ENCODE data around the gene GDA.

The GDA gene

DNA sequence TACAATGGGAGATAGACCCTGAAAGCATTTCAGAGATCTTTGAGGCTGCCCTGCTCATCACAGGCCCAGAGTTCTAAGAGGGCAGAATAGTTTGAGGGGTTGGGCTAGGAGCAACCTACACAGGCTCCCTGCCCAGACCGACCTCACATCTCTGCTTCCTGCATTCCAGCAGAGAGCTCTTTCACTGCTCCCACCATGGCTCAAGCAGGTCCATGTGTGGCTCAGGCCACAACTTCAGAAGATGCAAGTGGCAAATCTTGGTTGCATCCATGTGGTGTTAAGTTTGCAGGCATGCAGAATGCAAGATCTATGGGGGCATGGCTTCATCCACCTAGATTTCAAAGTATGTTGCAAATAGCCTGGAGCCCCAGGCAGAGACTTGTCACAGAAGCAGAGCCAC, 39.0 kb downstream of the GDA start:
- no peaks in the 10 kb centered on the region for H3K36me3 ChIP-seq
- H3K4me3 ChIP-seq, result no peak overlapping the region
- no peaks in the 10 kb centered on the region for H3K4me1 ChIP-seq
- no peak for DNase-seq
- intact Hi-C loops (cut with DNase I; ENCODE audit: low total_unique reads), result no loop called here
- peaks cover 0 to 8% (median 0%) of the 10 kb centered on the region in 3 donors for H3K9me3 ChIP-seq
- TF ChIP-seq CTCF (IDR thresholded peaks at IDR 0.05), result no peak
- H3K27ac ChIP-seq, result no peak overlapping the region
- peaks cover 0 to 2% of the 10 kb centered on the region in 2 donors for H3K27me3 ChIP-seq

GRCh38 chr9:72193478-72193881, 44.2 kb downstream of the GDA start:
- Histone ChIP-seq H3K4me1 (no peaks in the 10 kb centered on the region), H3K4me3 (no peak overlapping the region), H3K27me3 (peaks cover 0 to under 1% of the 10 kb centered on the region in 2 donors), H3K9me3 (no peaks in the 10 kb centered on the region), H3K27ac (no peak overlapping the region), H3K36me3 (no peaks in the 10 kb centered on the region)
- DNase-seq, result no peak
- intact Hi-C loops (cut with DNase I; ENCODE audit: low total_unique reads), result no loop called here
- TF ChIP-seq CTCF (IDR thresholded peaks at IDR 0.05), result no peak

DNA sequence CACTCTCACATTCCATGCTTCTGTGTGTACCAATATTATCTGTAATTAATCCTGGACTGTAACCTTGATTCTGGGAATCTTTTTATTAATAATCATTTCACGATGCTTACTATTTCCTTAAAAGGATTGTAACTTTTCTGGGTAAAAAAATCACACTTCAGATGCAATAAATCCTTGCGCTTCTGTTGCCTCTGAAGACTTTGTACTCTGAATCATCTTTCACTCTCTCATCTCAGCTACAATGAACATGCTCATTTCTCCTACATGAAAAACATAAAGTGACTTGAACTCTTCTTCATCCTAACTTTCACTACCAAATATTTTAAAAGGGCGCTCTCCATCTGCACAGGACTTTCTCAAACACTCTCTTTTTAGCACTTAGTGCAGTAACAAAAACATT, 50.0 kb downstream of the GDA start:
- H3K27me3 ChIP-seq, result no peaks in the 10 kb centered on the region
- no peak overlapping the region for H3K27ac ChIP-seq
- no peaks in the 10 kb centered on the region for H3K4me1 ChIP-seq
- intact Hi-C loops (cut with DNase I; ENCODE audit: low total_unique reads), result no loop called here
- TF ChIP-seq CTCF (IDR thresholded peaks at IDR 0.05), result no peak
- no peaks in the 10 kb centered on the region for H3K36me3 ChIP-seq
- no peaks in the 10 kb centered on the region for H3K9me3 ChIP-seq
- no peak for DNase-seq
- no peak overlapping the region for H3K4me3 ChIP-seq

DNA sequence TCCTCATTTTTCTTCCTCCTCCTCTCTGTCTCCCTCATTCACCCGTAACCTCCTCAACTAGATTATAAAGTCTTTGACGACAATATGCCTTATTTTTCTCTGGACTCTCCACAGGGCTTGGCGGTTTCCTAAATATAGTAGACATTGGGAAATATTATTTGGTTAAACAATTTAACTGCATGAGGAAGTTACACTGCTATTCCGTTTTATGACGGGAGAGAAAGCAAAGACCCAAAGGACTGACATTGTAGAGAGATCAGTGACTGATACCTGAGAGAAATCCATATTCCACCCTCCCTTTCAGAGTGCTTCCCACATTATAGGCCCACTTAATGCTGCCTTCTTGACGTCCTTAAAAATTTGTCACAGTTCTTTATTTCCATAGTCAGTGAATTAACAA, 51.2 kb downstream of the GDA start:
- Histone ChIP-seq H3K4me3 (no peak overlapping the region), H3K9me3 (no peaks in the 10 kb centered on the region), H3K27me3 (no peaks in the 10 kb centered on the region), H3K27ac (no peak overlapping the region), H3K4me1 (no peaks in the 10 kb centered on the region), H3K36me3 (no peaks in the 10 kb centered on the region)
- intact Hi-C loops (cut with DNase I; ENCODE audit: low total_unique reads), result no loop called here
- no peak for DNase-seq
- TF ChIP-seq CTCF (IDR thresholded peaks at IDR 0.05), result no peak

DNA sequence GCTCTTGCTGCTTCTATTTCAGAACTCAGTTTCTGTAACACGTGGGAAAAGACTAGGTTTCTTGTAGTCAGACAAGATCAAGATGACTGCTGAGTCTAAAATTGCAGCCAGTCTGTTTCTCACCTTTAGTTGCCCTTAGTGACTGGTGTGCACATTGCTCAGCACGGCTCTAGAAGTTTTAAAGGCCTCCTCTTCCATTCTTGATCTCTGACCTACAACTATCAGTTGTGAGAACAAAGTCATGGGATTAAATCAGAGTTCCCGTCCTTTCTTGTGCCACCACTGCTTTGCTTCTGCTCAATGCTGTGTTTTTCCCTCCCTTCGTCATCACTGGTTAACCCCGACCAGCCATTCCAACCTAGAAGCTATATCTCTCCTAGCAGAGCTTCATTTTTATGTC, 52.8 kb downstream of the GDA start:
- Histone ChIP-seq H3K27me3 (no peaks in the 10 kb centered on the region), H3K4me3 (no peak overlapping the region), H3K36me3 (no peaks in the 10 kb centered on the region), H3K9me3 (no peaks in the 10 kb centered on the region), H3K27ac (no peak overlapping the region), H3K4me1 (no peaks in the 10 kb centered on the region)
- DNase-seq, result no peak
- intact Hi-C loops (cut with DNase I; ENCODE audit: low total_unique reads), result no loop called here
- no peak for TF ChIP-seq CTCF (IDR thresholded peaks at IDR 0.05)

DNA sequence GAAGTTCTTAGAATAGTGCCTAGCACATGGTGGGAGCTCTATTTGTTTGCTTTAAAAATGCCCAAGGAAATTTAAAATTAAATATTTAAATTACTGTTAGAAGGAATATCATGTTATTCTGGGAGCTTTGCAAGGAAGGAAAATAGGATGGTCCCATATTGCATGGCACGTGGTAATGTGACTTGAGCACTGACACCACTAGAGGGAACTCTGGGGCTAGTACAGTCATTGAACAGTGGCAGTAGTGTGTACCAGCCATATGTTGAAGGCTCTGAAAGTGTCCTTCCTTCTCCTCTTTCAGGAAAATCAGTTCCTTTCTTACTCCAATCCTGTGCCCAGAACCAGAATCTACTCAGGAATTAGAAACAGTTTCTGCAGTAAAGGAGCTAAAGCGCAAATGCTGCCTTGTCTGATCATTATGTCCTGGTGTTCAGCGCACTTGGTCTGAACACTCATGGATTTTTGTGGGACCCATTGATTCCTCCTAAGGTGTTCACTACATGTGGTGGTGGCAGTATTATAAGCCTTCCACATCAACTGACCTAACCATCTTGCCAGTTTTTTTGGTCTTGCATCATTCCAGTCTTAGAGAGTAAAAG, 54.1 kb downstream of the GDA start:
- Histone ChIP-seq H3K36me3 (no peaks in the 10 kb centered on the region), H3K4me3 (no peak overlapping the region), H3K27ac (no peak overlapping the region), H3K4me1 (no peaks in the 10 kb centered on the region), H3K27me3 (no peaks in the 10 kb centered on the region), H3K9me3 (no peaks in the 10 kb centered on the region)
- intact Hi-C loops (cut with DNase I; ENCODE audit: low total_unique reads), result no loop called here
- TF ChIP-seq CTCF (IDR thresholded peaks at IDR 0.05), result no peak
- no peak for DNase-seq
